GM06990 (cell line): ENCODE results near the gene KLF7.

ENCODE experiments used
- DNase-seq: peaks from one replicate; pipeline ENCODE4 v3.0.0-alpha.2; 2011; ENCODE audit not compliant: insufficient read length; ENCODE audit errors: extremely low read depth
- H3K27me3 ChIP-seq: replicated peaks from 2 replicates; pipeline ENCODE4 v1.6.0; 2011; ENCODE audit warnings: low read length; ENCODE audit not compliant: control insufficient read depth, insufficient read depth
- H3K36me3 ChIP-seq: 2 replicates; pipeline ENCODE4 v1.5.1; 2011; ENCODE audit warnings: low read length; ENCODE audit not compliant: control insufficient read depth, insufficient read depth
- H3K4me3 ChIP-seq: replicated peaks from 2 replicates; pipeline ENCODE4 v1.5.1; 2011; ENCODE audit warnings: low read depth, mild to moderate bottlenecking, control low read depth, low read length
- CTCF ChIP-seq: IDR thresholded peaks from 2 replicates; pipeline ENCODE4 v1.5.1; 2011; ENCODE audit warnings: low read length, control low read depth, mild to moderate bottlenecking, inconsistent platforms; ENCODE audit not compliant: insufficient read depth, poor library complexity, severe bottlenecking

KLF7 gene

GRCh38 chr2:207167099-207167923, 1.6 kb upstream of the KLF7 start:
- Histone ChIP-seq H3K36me3 (no peaks in the 10 kb centered on the region), H3K4me3 (peak overlapping the region; percentile 85), H3K27me3 (no peaks in the 10 kb centered on the region)
- TF ChIP-seq CTCF: no peak
- no peak for DNase-seq

DNA sequence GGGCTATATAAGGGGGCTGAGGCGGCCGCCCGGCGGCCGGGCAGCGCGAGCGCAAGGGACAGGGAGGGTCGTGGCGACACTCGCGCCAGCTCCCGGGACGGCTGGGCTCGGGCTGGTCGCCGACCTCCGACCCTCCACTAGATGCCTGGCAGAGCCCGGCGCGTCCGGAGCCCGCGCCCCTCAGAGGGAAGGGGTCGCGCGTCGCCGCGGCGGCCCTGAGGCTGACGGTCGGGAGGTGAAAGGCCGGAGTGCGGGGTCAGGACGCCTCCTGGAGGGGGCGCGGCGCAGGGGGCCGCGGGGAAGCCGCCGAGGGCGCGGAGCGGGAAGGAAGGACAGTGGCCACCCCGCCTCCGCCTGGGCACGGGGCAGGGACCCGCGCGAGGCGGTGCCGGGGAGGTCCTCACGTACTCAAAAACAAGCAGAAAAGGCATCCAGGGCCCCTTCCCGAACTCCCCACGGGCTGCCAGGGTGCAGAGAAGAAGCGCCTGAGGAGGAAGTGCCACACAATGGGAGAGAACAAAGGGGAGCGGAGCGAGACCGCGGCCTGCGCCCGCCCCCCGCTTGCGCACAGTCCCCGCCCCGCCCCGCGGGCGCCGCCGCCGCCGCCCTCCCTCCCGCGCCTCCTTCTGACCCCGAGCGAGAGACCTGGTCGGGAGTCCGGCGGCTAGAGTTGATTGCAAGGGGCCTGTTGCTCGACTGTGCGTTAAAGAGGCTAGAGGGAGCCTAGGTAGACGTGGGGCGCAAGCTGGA, 776 bp upstream of the KLF7 start:
- Histone ChIP-seq H3K4me3 (peak overlapping the region; percentile 85), H3K27me3 (no peaks in the 10 kb centered on the region), H3K36me3 (no peaks in the 10 kb centered on the region)
- DNase-seq: peak; percentile 86
- no peak for TF ChIP-seq CTCF

- TF ChIP-seq CTCF: no peak
- DNase-seq: peak; percentile 100
- no peaks in the 10 kb centered on the region for H3K27me3 ChIP-seq
- H3K4me3 ChIP-seq: peak overlapping the region; percentile 85
- no peaks in the 10 kb centered on the region for H3K36me3 ChIP-seq
Observed at GRCh38 chr2:207166039-207166348, 246 bp upstream of the KLF7 start.

DNA sequence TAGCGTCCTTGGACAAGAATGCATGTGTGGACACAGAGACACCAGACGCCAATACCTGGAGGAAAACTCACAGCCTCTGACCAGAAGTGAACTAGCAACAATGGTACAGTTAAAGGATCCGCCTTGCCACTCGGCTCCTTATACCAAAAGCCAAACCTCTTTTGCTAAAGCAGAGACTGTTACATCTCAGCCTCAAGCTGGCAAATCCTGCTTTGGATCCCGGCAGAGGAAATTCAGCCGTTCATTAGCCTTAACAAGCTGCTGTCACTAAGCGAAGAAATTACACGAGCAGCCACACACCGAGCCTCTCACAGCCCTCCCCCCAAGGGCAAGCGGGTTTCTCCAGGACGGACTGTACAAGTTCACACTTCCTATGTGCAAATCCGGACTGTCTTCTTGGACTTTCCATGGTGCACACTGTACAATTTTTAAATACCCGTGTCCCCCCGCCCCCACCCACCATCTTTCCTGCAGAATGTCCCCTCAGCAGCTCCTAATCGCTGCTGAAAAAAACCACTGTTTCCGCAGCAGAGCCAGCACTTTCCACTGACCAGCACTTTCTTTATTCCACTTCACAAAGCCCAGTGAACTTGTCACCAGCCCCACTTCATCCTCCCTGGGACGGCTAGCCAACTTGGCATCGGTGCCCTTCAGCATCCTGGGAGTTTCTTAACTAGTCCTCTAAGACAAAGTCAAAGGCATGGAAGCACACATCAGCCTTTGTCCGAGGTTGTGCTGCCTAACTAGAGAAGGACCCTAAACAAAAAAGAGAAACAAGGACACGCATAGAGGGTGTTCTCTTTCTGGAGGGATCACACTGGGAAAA, 1.5 kb downstream of the KLF7 start:
- peak; percentile 20 for DNase-seq

GRCh38 chr2:207163756-207164005, 2.1 kb downstream of the KLF7 start:
- H3K4me3 ChIP-seq: peak overlapping the region; percentile 82
- DNase-seq: no peak
- H3K36me3 ChIP-seq: no peaks in the 10 kb centered on the region
- no peaks in the 10 kb centered on the region for H3K27me3 ChIP-seq
- no peak for TF ChIP-seq CTCF

More for the DNA sequence above, 1.5 kb downstream of the KLF7 start:
- peak overlapping the region; percentile 82 for H3K4me3 ChIP-seq
- no peaks in the 10 kb centered on the region for H3K36me3 ChIP-seq
- TF ChIP-seq CTCF: no peak
- no peaks in the 10 kb centered on the region for H3K27me3 ChIP-seq
